HG03521 (cell line): ENCODE data around the gene TRAF3.
"Not testable (repeated sequence)": the region's sequence is repeated elsewhere in the genome, so short reads cannot be mapped to it uniquely, and the experiment has no call there.

ENCODE experiments used
- ATAC-seq: cut with Tn5 transposase; IDR thresholded peaks from one replicate; pipeline ENCODE4 v1.9.1; 2021; ENCODE audit warnings: mild to moderate bottlenecking, moderate library complexity; ENCODE audit not compliant: unreplicated experiment

The TRAF3 gene

GRCh38 chr14:102804858-102805257 lies 27.6 kb downstream of the TRAF3 start:
- no peak for ATAC-seq

GRCh38 chr14:102805371-102805891 lies 28.2 kb downstream of the TRAF3 start:
- ATAC-seq: peak; percentile 43

GRCh38 chr14:102805941-102806340 lies 28.7 kb downstream of the TRAF3 start:
- no peak for ATAC-seq

GRCh38 chr14:102806447-102806846 lies 29.2 kb downstream of the TRAF3 start:
- no peak for ATAC-seq

GRCh38 chr14:102807013-102807406 lies 29.8 kb downstream of the TRAF3 start:
- no peak for ATAC-seq

- no peak for ATAC-seq
Observed at GRCh38 chr14:102809870-102810269, 32.6 kb downstream of the TRAF3 start.

- no peak for ATAC-seq
Observed at GRCh38 chr14:102810523-102810922, 33.3 kb downstream of the TRAF3 start.

- ATAC-seq: no peak
Observed at GRCh38 chr14:102811254-102811963, 34.2 kb downstream of the TRAF3 start.

GRCh38 chr14:102811971-102812370 lies 34.7 kb downstream of the TRAF3 start:
- no peak for ATAC-seq

GRCh38 chr14:102813691-102814090 lies 36.4 kb downstream of the TRAF3 start:
- no peak for ATAC-seq

- ATAC-seq: no peak
Observed at GRCh38 chr14:102817318-102817717, 40.1 kb downstream of the TRAF3 start.

GRCh38 chr14:102817942-102818940 lies 41.0 kb downstream of the TRAF3 start:
- ATAC-seq: no peak

- ATAC-seq: peak; percentile 61
Observed at GRCh38 chr14:102819176-102819628, 42.0 kb downstream of the TRAF3 start.

GRCh38 chr14:102819747-102820330 lies 42.6 kb downstream of the TRAF3 start:
- peak; percentile 21 for ATAC-seq

- no peak for ATAC-seq
Observed at GRCh38 chr14:102821252-102821651, 44.0 kb downstream of the TRAF3 start.

GRCh38 chr14:102822311-102822863 lies 45.1 kb downstream of the TRAF3 start:
- ATAC-seq: no peak

- not testable (repeated sequence) for ATAC-seq
Observed at GRCh38 chr14:102822887-102823286, 45.6 kb downstream of the TRAF3 start.

GRCh38 chr14:102823546-102823945 lies 46.3 kb downstream of the TRAF3 start:
- no peak for ATAC-seq

- no peak for ATAC-seq
Observed at GRCh38 chr14:102824832-102825231, 47.6 kb downstream of the TRAF3 start.

- ATAC-seq: no peak
Observed at GRCh38 chr14:102825307-102826095, 48.3 kb downstream of the TRAF3 start.
